MM.1S (cell line): ENCODE measurements around the gene TMEM271.

Experiments
- DNase-seq: peaks from one replicate; pipeline ENCODE4 v3.0.0-alpha.2; 2015
- H2AFZ ChIP-seq: fragments of 300-600 bp; sonication (generic); 2 replicates; pipeline ENCODE4 v1.6.0; 2016; ENCODE audit warnings: antibody characterized with exemption, low read length
- H3F3A ChIP-seq: fragments of 300-600 bp; sonication (generic); 2 replicates; pipeline ENCODE4 v1.6.1; 2016; ENCODE audit warnings: mild to moderate bottlenecking, antibody characterized with exemption, low read length, moderate library complexity, mixed read lengths; ENCODE audit not compliant: insufficient read depth
- H3K27ac ChIP-seq: fragments of 300-600 bp; sonication (generic); 2 replicates; pipeline ENCODE4 v1.5.1; 2016; ENCODE audit warnings: mild to moderate bottlenecking, low read length
- H3K27me3 ChIP-seq: fragments of 300-600 bp; sonication (generic); replicated peaks from 2 replicates; pipeline ENCODE4 v1.6.0; 2016; ENCODE audit warnings: low read length; ENCODE audit not compliant: insufficient read depth
- H3K36me3 ChIP-seq: fragments of 300-600 bp; sonication (generic); replicated peaks from 2 replicates; pipeline ENCODE4 v1.6.1; 2016; ENCODE audit warnings: mild to moderate bottlenecking, low read length, mixed read lengths; ENCODE audit not compliant: insufficient read depth
- H3K4me1 ChIP-seq: fragments of 300-600 bp; sonication (generic); 2 replicates; pipeline ENCODE4 v1.6.1; 2016; ENCODE audit warnings: low read length, mixed read lengths
- H3K4me2 ChIP-seq: fragments of 300-600 bp; sonication (generic); 2 replicates; pipeline ENCODE4 v1.6.0; 2016; ENCODE audit warnings: low read depth, low read length
- H3K4me3 ChIP-seq: fragments of 300-600 bp; sonication (generic); 2 replicates; pipeline ENCODE4 v1.5.1; 2016; ENCODE audit warnings: low read length, mixed read lengths
- H3K79me2 ChIP-seq: fragments of 300-600 bp; sonication (generic); 2 replicates; pipeline ENCODE4 v1.6.1; 2016; ENCODE audit warnings: mixed run types, low read length, mixed read lengths
- H3K9ac ChIP-seq: fragments of 300-600 bp; sonication (generic); 2 replicates; pipeline ENCODE4 v1.6.1; 2016; ENCODE audit warnings: low read length, mixed read lengths
- H3K9me2 ChIP-seq: fragments of 300-600 bp; sonication (generic); replicated peaks from 2 replicates; pipeline ENCODE4 v1.6.1; 2016; ENCODE audit warnings: mild to moderate bottlenecking, low read length, mixed read lengths; ENCODE audit not compliant: insufficient read depth
- H3K9me3 ChIP-seq: fragments of 300-600 bp; sonication (generic); replicated peaks from 2 replicates; pipeline ENCODE4 v1.6.1; 2016; ENCODE audit warnings: mild to moderate bottlenecking, low read length, mixed read lengths; ENCODE audit not compliant: insufficient read depth
- H4K20me1 ChIP-seq: fragments of 300-600 bp; sonication (generic); 2 replicates; pipeline ENCODE4 v1.6.1; 2016; ENCODE audit warnings: mild to moderate bottlenecking, low read length, moderate library complexity, mixed read lengths; ENCODE audit not compliant: insufficient read depth
- CTCF ChIP-seq: fragments of 300-600 bp; sonication (generic); IDR thresholded peaks from 2 replicates; pipeline ENCODE4 v1.5.1; 2016; ENCODE audit warnings: antibody characterized with exemption, low read length, mixed read lengths
- EZH2 ChIP-seq: fragments of 300-600 bp; sonication (generic); optimal IDR thresholded peaks from 2 replicates; pipeline ENCODE3; 2017; ENCODE audit warnings: low read depth, mild to moderate bottlenecking, antibody characterized with exemption, low read length, mixed read lengths
- EZH2phosphoT487 ChIP-seq: fragments of 300-600 bp; sonication (generic); IDR thresholded peaks from 2 replicates; pipeline ENCODE4 v1.6.1; 2018; ENCODE audit warnings: antibody characterized with exemption, low read length

TMEM271 gene

GRCh38 chr4:535181-535923 lies 40.7 kb downstream of the TMEM271 start:
- no peak overlapping the region for H3K27ac ChIP-seq
- no peaks in the 10 kb centered on the region for H3K36me3 ChIP-seq
- DNase-seq, result no peak
- TF ChIP-seq CTCF, result no peak
- no peak for TF ChIP-seq EZH2
- TF ChIP-seq EZH2phosphoT487, result no peak
- H3K27me3 ChIP-seq, result no peaks in the 10 kb centered on the region
- no peak overlapping the region for H3K9ac ChIP-seq
- no peaks in the 10 kb centered on the region for H4K20me1 ChIP-seq
- no peaks in the 10 kb centered on the region for H3K79me2 ChIP-seq
- H3K4me3 ChIP-seq, result no peak overlapping the region
- no peaks in the 10 kb centered on the region for H3K4me1 ChIP-seq
- no peak overlapping the region for H3K4me2 ChIP-seq
- H2AFZ ChIP-seq, result no peak overlapping the region
- no peaks in the 10 kb centered on the region for H3K9me2 ChIP-seq
- H3K9me3 ChIP-seq, result no peaks in the 10 kb centered on the region
- H3F3A ChIP-seq, result no peaks in the 10 kb centered on the region

- H3K9me2 ChIP-seq, result no peaks in the 10 kb centered on the region
- H3K36me3 ChIP-seq, result no peaks in the 10 kb centered on the region
- H3K9ac ChIP-seq, result no peak overlapping the region
- H3K4me2 ChIP-seq, result no peak overlapping the region
- no peaks in the 10 kb centered on the region for H4K20me1 ChIP-seq
- no peaks in the 10 kb centered on the region for H3K9me3 ChIP-seq
- H3K4me3 ChIP-seq, result no peak overlapping the region
- no peak overlapping the region for H3K27ac ChIP-seq
- DNase-seq, result no peak
- H3K4me1 ChIP-seq, result no peaks in the 10 kb centered on the region
- H3K27me3 ChIP-seq, result no peaks in the 10 kb centered on the region
- no peaks in the 10 kb centered on the region for H3K79me2 ChIP-seq
- H3F3A ChIP-seq, result no peaks in the 10 kb centered on the region
- H2AFZ ChIP-seq, result no peak overlapping the region
- TF ChIP-seq CTCF, result no peak
- no peak for TF ChIP-seq EZH2phosphoT487
- TF ChIP-seq EZH2, result no peak
These were observed 41.4 kb downstream of the TMEM271 start for GRCh38 chr4:534576-535151.

GRCh38 chr4:534101-534575 lies 42.0 kb downstream of the TMEM271 start:
- H3K4me1 ChIP-seq, result no peaks in the 10 kb centered on the region
- TF ChIP-seq EZH2, result no peak
- TF ChIP-seq CTCF, result no peak
- no peak for TF ChIP-seq EZH2phosphoT487
- H3K9me3 ChIP-seq, result no peaks in the 10 kb centered on the region
- no peak overlapping the region for H3K4me3 ChIP-seq
- no peak overlapping the region for H3K9ac ChIP-seq
- no peak overlapping the region for H2AFZ ChIP-seq
- H3K79me2 ChIP-seq, result no peaks in the 10 kb centered on the region
- no peaks in the 10 kb centered on the region for H3K36me3 ChIP-seq
- no peaks in the 10 kb centered on the region for H3F3A ChIP-seq
- no peaks in the 10 kb centered on the region for H4K20me1 ChIP-seq
- H3K27me3 ChIP-seq, result no peaks in the 10 kb centered on the region
- H3K27ac ChIP-seq, result no peak overlapping the region
- no peaks in the 10 kb centered on the region for H3K9me2 ChIP-seq
- H3K4me2 ChIP-seq, result no peak overlapping the region
- no peak for DNase-seq
